ENCODE results near the gene UNC93A.
"Not testable (repeated sequence)": the region's sequence is repeated elsewhere in the genome, so short reads cannot be mapped to it uniquely, and the experiment has no call there.

UNC93A gene

DNA sequence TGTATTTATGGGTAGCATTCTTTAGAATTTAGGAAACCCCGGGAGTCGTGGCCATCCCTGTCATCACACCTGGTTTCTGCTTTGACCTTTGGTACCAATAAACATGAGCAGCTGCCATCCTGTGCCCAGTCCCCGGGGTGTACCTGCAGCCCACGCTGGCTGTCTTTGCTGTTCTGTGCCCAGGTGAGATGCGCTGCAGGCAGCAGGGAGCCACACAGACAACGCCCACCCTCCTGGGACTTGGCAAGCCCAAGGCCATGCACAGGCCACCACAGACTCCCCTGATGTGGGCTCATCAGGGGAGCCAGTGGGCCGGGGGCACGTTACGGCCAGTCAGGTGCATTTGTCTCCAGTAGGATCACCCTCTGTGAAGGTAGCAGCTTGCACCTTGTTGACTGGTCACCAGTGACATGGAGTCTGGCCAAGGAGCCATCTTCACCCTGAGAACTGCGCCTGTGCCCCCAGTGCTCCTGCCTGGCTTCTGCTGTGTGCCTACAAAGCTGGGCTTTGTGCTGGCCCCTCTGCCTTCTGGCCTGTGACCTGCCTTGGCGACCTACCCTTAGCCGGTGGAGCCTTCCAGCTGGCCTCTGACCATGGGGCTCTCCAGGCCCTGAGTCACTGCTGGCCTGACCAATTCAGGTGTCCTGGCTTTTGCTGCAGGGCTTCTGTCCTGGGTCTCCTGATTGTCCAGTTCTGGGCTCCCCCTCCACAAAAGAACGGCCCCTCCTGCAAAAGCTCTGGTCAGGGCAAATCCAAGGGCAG is 14.2 kb upstream of the UNC93A start:
- Mint-ChIP-seq H3K27me3 (peaks cover 64% of the 10 kb centered on the region), H3K4me1 (no peaks in the 10 kb centered on the region), H3K27ac (ENCODE audit: low read depth) (no peak overlapping the region), H3K9me3 (no peaks in the 10 kb centered on the region), H3K36me3 (ENCODE audit: insufficient read depth) (no peaks in the 10 kb centered on the region), H3K4me3 (no peak overlapping the region)
- no peak for ATAC-seq (replicated peaks; ENCODE audit: extremely low read depth, poor library complexity, severe bottlenecking)
- no peak for DNase-seq (ENCODE audit: low spot score in 2 of 2)

DNA sequence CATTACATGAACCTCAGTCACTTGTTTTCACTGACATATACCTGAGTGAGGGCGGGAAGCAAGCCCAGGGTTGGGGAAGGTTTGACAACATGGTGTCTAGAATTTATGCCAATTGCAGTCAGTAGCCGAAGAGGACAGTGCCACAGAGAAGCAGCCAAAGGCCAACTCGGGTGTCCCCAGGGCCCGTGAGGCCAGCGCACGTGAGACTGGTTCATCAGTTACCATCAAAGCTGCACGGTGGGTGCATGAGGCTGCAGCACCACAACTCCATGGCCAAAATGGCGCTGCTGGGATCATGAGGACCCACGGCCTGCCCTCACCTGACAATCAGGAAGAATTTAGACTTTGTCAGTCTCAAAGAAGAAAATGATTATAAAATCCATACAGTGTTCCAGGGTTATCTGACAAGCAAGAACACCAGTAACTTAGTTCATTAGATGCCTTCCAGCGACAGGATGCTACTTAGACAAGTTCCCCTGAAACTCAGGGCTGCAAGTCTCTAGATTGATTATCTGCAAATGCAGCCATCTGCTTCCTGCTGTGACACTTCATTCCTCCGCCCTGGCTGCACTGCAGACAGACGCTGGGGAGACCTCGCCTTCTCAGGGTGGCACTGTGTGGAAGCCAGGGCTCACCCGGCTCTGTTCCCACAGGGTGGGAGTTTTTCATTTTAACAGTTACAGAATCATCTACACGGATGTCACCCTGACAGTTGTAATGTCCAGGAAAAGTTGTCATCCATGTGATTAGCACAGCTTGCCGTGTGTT is 12.8 kb upstream of the UNC93A start:
- not testable (repeated sequence) for H3K36me3 Mint-ChIP-seq (ENCODE audit: insufficient read depth); ATAC-seq (replicated peaks; ENCODE audit: extremely low read depth, poor library complexity, severe bottlenecking)

DNA sequence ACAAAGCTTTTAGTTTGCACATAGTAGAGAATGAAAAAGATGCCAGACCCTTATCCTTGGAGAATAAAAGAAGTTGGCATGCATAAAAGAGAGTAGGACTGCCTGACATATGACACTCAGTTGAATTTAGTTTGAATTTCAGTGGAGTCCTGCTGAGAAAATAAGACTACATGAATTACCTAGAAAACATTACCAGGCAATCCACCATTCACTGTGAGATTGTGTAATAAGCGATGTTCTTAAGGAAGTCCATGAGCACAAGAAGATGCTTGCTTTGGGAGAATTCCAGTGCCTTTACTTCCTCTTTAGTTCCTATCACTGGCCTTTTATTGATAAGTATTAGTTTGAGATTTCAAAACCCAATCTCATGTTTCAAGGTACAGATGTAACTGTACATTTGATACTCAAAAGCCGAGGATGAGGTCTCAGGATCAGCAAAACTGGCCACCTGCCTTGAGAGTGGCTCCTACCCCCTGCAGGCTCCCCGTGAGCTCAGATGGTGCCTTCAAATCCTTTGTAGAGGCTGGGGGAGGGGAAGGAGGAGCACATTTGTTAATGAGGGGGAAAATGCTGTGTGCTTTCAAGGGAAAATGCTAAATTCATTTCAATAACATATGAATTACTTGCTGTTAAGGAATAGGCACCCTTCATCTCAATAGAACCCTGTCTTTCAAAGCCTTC is 11.2 kb upstream of the UNC93A start:
- Mint-ChIP-seq H3K9me3 (no peaks in the 10 kb centered on the region), H3K27me3 (peaks cover 77% of the 10 kb centered on the region), H3K4me3 (no peak overlapping the region), H3K4me1 (no peaks in the 10 kb centered on the region), H3K36me3 (ENCODE audit: insufficient read depth) (no peaks in the 10 kb centered on the region), H3K27ac (ENCODE audit: low read depth) (no peak overlapping the region)
- no peak for DNase-seq (ENCODE audit: low spot score in 2 of 2)
- ATAC-seq (replicated peaks; ENCODE audit: extremely low read depth, poor library complexity, severe bottlenecking) = no peak

More for the DNA sequence above, 12.8 kb upstream of the UNC93A start:
- H3K9me3 Mint-ChIP-seq; DNase-seq (ENCODE audit: low spot score in 2 of 2); H3K27ac Mint-ChIP-seq (ENCODE audit: low read depth); H3K4me1 Mint-ChIP-seq; H3K4me3 Mint-ChIP-seq: not testable (repeated sequence)
- H3K27me3 Mint-ChIP-seq = peaks cover 77% of the 10 kb centered on the region

GRCh38 chr6:167280466-167280865 is 10.6 kb upstream of the UNC93A start:
- not testable (repeated sequence) for H3K4me3 Mint-ChIP-seq; ATAC-seq (replicated peaks; ENCODE audit: extremely low read depth, poor library complexity, severe bottlenecking); H3K4me1 Mint-ChIP-seq; H3K27ac Mint-ChIP-seq (ENCODE audit: low read depth); H3K9me3 Mint-ChIP-seq; DNase-seq (ENCODE audit: low spot score in 2 of 2); H3K36me3 Mint-ChIP-seq (ENCODE audit: insufficient read depth)
- H3K27me3 Mint-ChIP-seq = peaks cover 76% of the 10 kb centered on the region

- no peak overlapping the region for H3K27ac Mint-ChIP-seq (ENCODE audit: low read depth)
Observed at GRCh38 chr6:167282165-167282564, 8.9 kb upstream of the UNC93A start.

DNA sequence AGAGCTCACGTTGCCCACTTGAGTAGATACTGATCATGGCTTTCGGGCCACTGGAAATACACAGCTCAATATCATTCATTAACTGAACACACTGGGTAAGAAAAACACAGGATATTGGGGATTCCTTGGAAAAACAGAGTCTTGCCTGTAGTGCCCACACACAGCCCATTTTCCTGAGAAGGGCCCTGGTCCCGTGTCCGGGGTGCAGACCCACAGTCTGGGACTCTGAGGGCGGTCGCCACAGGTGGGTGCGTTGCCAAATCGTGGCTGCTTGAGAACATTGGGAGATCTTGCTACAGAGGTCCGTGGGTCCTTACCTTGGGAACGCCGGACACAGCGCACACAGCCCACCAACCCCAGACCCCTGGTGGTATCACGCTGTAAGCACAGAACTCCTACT is 6.5 kb upstream of the UNC93A start:
- H3K36me3 Mint-ChIP-seq (ENCODE audit: insufficient read depth) = not testable (repeated sequence)
- peaks cover 40% of the 10 kb centered on the region for H3K27me3 Mint-ChIP-seq

More at GRCh38 chr6:167282165-167282564, 8.9 kb upstream of the UNC93A start:
- DNase-seq (ENCODE audit: low spot score in 2 of 2) (no peak), ATAC-seq (replicated peaks; ENCODE audit: extremely low read depth, poor library complexity, severe bottlenecking) (no peak)
- peaks cover 2% of the 10 kb centered on the region for H3K36me3 Mint-ChIP-seq (ENCODE audit: insufficient read depth)
- no peaks in the 10 kb centered on the region for H3K9me3 Mint-ChIP-seq
- H3K4me3 Mint-ChIP-seq = no peak overlapping the region
- no peaks in the 10 kb centered on the region for H3K4me1 Mint-ChIP-seq
- peaks cover 64% of the 10 kb centered on the region for H3K27me3 Mint-ChIP-seq

GRCh38 chr6:167285077-167285770 is 5.9 kb upstream of the UNC93A start:
- ATAC-seq (replicated peaks; ENCODE audit: extremely low read depth, poor library complexity, severe bottlenecking) (no peak), DNase-seq (ENCODE audit: low spot score in 2 of 2) (no peak)
- Mint-ChIP-seq H3K36me3 (ENCODE audit: insufficient read depth) (peaks cover 2% of the 10 kb centered on the region), H3K27ac (ENCODE audit: low read depth) (no peak overlapping the region), H3K9me3 (no peaks in the 10 kb centered on the region), H3K27me3 (peaks cover 34% of the 10 kb centered on the region), H3K4me1 (no peaks in the 10 kb centered on the region), H3K4me3 (no peak overlapping the region)

More for the DNA sequence above, 6.5 kb upstream of the UNC93A start:
- DNase-seq (ENCODE audit: low spot score in 2 of 2); H3K4me3 Mint-ChIP-seq; H3K4me1 Mint-ChIP-seq; H3K9me3 Mint-ChIP-seq; ATAC-seq (replicated peaks; ENCODE audit: extremely low read depth, poor library complexity, severe bottlenecking); H3K27ac Mint-ChIP-seq (ENCODE audit: low read depth): not testable (repeated sequence)

- Mint-ChIP-seq H3K36me3 (ENCODE audit: insufficient read depth) (peaks cover 2% of the 10 kb centered on the region), H3K27ac (ENCODE audit: low read depth) (no peak overlapping the region), H3K9me3 (no peaks in the 10 kb centered on the region), H3K4me3 (no peak overlapping the region), H3K4me1 (no peaks in the 10 kb centered on the region), H3K27me3 (peaks cover 15% of the 10 kb centered on the region)
- no peak for DNase-seq (ENCODE audit: low spot score in 2 of 2)
- no peak for ATAC-seq (replicated peaks; ENCODE audit: extremely low read depth, poor library complexity, severe bottlenecking)
Observed at GRCh38 chr6:167287513-167288048, 3.5 kb upstream of the UNC93A start.

GRCh38 chr6:167288591-167289225 is 2.4 kb upstream of the UNC93A start:
- not testable (repeated sequence) for H3K36me3 Mint-ChIP-seq (ENCODE audit: insufficient read depth); H3K9me3 Mint-ChIP-seq; H3K27me3 Mint-ChIP-seq; H3K4me3 Mint-ChIP-seq; H3K4me1 Mint-ChIP-seq; H3K27ac Mint-ChIP-seq (ENCODE audit: low read depth); DNase-seq (ENCODE audit: low spot score in 2 of 2)
- ATAC-seq (replicated peaks; ENCODE audit: extremely low read depth, poor library complexity, severe bottlenecking) = peak; percentile 72

DNA sequence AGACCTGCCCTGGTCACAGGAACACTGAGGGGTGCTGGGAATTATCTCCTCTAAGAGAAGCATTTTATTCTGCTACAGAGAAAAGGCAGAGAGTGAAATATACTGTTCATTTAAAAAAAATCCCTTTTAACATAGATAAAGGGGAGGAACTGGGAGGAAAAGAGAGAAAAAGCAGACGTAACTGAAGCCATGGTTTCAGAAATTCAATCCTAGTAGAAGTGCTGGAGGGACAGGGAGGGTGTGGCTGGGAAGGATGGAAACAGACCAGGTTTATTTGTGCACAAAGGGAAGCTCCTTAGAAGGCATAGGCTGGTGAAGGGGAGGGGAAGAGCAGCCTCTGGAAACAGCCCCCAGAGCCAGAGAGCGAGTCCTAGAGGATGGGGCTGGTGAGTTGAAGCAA is 1.8 kb upstream of the UNC93A start:
- not testable (repeated sequence) for H3K9me3 Mint-ChIP-seq; H3K36me3 Mint-ChIP-seq (ENCODE audit: insufficient read depth); H3K4me3 Mint-ChIP-seq; ATAC-seq (replicated peaks; ENCODE audit: extremely low read depth, poor library complexity, severe bottlenecking); H3K27ac Mint-ChIP-seq (ENCODE audit: low read depth); DNase-seq (ENCODE audit: low spot score in 2 of 2); H3K4me1 Mint-ChIP-seq
- H3K27me3 Mint-ChIP-seq = peaks cover 10% of the 10 kb centered on the region

- Mint-ChIP-seq H3K27me3 (peaks cover 26% of the 10 kb centered on the region), H3K27ac (ENCODE audit: low read depth) (no peak overlapping the region), H3K4me3 (no peak overlapping the region), H3K4me1 (no peaks in the 10 kb centered on the region), H3K36me3 (ENCODE audit: insufficient read depth) (no peaks in the 10 kb centered on the region), H3K9me3 (no peaks in the 10 kb centered on the region)
- ATAC-seq (replicated peaks; ENCODE audit: extremely low read depth, poor library complexity, severe bottlenecking) (no peak), DNase-seq (ENCODE audit: low spot score in 2 of 2) (no peak)
Observed at GRCh38 chr6:167291623-167292300, 647 bp downstream of the UNC93A start.

All from central memory CD8-positive, alpha-beta T cell (primary cell).